HUDEP-2 (cell line): ENCODE results near the gene MLPH.

Source experiments
- DNase-seq, 76 experiments: peaks; one replicate each; lab custom pipeline; 2025; ENCODE audit not compliant: unreplicated experiment in 76 of 76; lab: John Stamatoyannopoulos, UW

MLPH gene

DNA sequence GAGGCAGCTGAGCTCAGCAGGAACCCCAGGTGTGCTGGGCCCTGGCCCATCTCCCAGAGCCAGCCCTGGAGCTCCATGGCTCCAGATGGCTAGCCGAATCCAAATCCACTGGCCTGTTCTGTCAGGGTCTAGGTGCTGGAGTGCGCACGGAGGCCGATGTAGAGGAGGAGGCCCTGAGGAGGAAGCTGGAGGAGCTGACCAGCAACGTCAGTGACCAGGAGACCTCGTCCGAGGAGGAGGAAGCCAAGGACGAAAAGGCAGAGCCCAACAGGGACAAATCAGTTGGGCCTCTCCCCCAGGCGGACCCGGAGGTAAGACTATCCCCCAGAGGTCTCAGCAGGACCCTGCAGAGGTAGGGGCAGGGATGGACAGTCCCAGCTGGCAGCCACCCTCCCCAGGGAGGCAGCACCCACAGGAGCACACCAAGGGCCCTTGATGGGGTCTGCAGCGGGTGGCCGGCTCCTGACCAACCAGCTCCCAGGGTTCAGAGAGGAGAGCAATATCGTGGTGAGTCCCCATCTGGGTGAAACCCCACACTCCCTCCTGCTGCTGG lies 53.2 kb downstream of the MLPH start:
- no peak for DNase-seq

- DNase-seq: peak in 69 of 76 experiments; percentile 4 to 81 (median 56)
These were observed 53.8 kb downstream of the MLPH start for GRCh38 chr2:237540823-237541222.

DNA sequence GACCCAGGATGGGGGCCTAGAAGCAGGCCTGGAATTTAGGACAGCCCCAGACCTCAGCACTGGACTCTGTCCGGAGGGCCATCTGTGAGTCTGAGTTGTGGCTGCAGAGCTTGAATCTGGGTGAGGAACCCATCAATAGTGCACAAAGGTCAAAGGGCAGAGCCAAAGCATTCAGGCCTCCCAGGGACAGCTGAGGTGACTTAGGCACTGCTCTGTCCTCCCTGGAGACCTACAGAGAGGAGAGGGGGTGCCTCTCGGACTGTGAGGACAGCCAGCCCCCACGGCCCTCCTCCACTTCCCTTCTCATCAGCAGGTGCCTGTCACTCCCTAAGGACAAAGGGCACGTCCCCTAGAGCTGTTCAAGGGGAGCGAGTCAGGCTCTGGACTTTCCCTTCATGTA lies 54.2 kb downstream of the MLPH start:
- no peak for DNase-seq

GRCh38 chr2:237542001-237542704 lies 55.1 kb downstream of the MLPH start:
- no peak for DNase-seq

DNA sequence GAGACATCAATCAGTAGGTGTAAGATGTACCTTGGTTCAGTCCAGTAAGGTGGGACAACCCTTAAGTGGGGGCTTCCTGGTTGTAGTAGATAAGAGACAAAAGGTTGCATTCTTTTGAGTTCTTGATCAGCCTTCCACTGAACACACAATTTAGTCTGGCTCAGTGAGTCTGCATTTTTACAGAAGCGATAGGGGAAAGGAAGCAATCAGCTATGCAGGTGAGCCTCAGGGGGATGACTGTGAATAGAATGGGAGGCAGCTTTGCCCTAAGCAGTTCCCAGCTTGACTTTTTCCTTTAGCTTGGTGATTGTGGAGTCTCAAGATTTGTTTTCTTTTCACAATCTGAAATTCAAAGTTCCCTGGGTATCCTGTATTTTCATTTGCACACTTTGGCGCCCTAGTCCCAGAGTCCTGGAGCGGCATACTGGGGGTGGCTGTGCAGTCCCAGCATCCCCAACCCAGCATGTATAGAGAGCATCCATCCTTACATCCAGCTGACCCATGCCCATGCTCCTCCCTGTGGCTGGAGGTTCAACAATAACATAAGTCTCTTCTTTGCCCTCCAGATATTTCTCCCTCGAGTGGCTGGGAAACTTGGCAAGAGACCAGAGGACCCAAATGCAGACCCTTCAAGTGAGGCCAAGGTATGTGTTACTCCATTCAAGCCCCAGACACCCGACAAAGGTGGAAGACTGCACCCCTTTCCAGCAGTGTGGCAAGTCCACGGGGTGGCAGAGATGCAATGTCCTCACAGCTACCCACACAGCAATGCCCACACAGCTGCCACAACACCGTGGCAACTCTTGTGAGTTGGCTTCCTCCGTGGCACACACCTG lies 59.2 kb downstream of the MLPH start:
- DNase-seq: no peak

- DNase-seq: no peak
These were observed 59.9 kb downstream of the MLPH start for GRCh38 chr2:237546876-237547395.

DNA sequence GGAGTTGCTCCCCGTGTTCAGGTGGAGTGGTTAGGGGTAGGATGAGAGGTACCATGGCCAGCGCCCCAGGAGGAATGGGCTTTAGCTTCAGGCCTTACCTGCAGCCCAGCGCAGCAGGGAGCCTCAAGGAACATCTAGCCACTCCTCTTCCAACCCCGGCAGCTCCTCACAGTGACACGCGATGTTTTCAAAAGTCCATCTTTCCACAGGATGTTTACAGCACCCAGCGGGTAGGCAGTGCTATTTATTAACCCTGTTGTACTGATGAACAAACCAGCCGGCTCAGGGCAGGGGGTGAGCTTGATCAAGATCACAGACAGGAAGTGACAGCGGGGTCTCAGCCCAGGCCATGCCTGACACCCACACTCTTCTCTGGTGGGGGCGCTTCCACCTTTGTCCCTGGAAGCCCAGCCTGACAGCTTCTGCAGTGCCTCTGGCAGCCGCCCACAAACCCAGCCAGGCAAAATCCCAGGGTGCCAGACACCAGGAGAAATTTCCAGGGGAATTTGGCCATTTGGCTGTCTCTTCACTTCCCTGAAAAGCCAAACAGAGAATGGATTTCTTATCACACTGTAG lies 60.9 kb downstream of the MLPH start:
- no peak for DNase-seq

GRCh38 chr2:237549216-237549615 lies 62.2 kb downstream of the MLPH start:
- DNase-seq: no peak

- DNase-seq: no peak
These were observed 62.8 kb downstream of the MLPH start for GRCh38 chr2:237549643-237550415.

- DNase-seq: no peak
These were observed 64.1 kb downstream of the MLPH start for GRCh38 chr2:237551071-237551574.

DNA sequence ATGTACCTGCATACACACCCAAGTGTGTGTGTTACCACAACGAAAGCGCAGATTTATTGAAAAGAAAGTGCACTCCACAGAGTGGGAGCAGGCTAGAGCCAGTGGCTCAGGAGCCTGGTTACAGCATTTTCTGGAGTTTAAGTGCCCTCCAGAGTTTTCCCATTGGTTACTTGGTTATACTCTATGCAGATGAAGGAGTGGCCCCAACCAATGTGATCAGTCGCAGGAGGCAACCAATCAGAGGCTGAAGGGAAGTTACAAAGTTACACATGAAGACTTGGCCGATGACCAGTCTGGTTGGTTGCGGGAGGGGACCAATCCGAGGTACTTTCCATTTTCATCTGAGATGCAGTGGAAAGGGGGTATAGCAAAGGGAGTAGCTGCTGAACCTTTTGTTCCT lies 65.9 kb downstream of the MLPH start:
- DNase-seq: no peak

- no peak for DNase-seq
These were observed 66.9 kb downstream of the MLPH start for GRCh38 chr2:237553948-237554347.

GRCh38 chr2:237555560-237555959 lies 68.5 kb downstream of the MLPH start:
- DNase-seq: no peak

GRCh38 chr2:237556773-237557632 lies 70.0 kb downstream of the MLPH start:
- no peak for DNase-seq

- no peak for DNase-seq
These were observed 70.6 kb downstream of the MLPH start for GRCh38 chr2:237557633-237558015.

DNA sequence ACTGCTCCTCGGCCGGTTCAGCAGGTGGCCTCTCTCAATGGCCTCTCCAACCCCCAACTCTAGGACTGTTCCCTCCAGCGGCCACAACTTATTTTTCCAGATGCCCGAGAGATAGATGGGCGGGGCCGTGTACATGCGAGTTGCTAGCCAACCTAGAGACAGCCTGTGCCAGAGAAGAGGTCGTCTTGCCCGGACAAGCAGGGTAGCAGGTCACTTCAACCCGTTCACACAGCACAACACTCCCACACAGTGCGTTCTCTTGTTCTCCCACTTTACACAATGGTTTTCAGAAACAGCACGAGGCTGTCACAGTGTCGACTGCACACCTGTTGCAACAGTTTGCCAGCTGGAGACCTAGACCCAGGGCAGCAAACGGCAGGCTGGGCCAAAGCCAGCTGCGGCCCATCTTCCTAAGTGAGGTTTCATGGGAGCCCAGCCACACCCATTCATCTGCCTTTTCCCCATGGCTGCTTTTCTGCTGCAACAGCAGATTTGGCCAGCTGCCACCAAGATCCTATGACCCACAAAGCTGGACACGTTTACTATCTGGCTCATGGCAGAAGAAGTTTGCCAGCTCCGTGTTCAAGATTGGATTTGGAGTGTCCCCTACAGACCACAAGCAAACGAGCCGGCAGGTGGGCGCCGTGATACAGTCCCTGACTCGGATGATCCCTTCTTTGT lies 72.0 kb downstream of the MLPH start:
- peak in 2 of 76 experiments; percentile 4 to 20 for DNase-seq

DNA sequence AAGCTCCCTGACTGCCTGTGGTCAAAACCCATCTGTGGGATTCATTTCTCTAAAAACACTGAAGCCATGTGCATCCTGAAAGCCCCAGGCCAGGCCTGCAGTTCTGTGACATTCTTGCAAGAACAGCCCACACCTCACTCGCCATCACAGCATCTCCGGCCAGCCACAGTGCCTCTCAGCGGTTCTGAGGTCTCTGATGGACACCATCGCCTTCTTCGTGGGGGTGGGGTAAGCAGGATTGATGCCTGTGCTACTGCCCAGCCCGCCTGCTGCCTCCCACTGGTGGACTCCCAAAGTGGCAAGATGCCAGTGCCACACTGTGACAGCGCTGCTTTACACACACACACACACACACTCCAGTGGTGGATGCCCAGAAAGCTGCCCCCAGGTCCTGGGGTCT lies 74.2 kb downstream of the MLPH start:
- no peak for DNase-seq

DNA sequence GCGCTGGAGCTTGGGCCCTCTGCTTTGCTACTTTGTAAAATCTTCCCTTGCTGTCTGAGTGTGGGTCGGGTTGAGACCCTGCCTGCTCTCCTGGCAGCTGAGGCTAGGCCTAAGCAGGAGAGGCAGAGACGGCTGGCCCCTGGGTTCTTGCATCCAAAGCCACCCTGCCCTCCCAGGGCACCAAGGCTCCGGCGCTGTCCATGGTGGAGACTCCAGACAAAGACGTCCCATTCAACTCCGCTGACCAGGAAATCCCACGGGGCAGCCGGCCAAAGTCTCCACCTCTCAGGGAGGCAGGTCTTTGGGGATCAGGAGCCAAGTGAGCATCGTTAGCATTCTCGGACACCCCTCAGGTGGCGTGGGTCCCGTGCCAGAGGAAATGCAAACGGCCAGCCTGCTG lies 76.8 kb downstream of the MLPH start:
- no peak for DNase-seq
